Gastroesophageal sphincter (tissue), 4 donors: ENCODE data around the gene C12orf60. TPM values are rescaled to one million over a fixed set of nuclear protein-coding genes. Genes with fewer than 3 reads are reported as not detected.

Experiments used
- ATAC-seq: fragments of 150-250 bp; one replicate; pipeline ENCODE4 v1.9.1; 2016; ENCODE audit warnings: mild to moderate bottlenecking, moderate library complexity
- H3K27ac ChIP-seq, 4 donors: fragments of 200-600 bp; sonication (generic) in 3 of 4; 1 replicate in 3 of 4; 2 replicates in 1 of 4; pipeline ENCODE4 v1.5.1; 2016 to 2019
- H3K27me3 ChIP-seq: fragments of 200-600 bp; sonication (generic); one replicate; pipeline ENCODE4 v1.5.1; 2019
- H3K36me3 ChIP-seq, 2 donors: fragments of 200-600 bp; sonication (generic); one replicate each; pipeline ENCODE4 v1.5.1; 2019; ENCODE audit warnings: control low read depth in 1 of 2
- H3K4me1 ChIP-seq, 3 donors: fragments of 200-600 bp; sonication (generic); 1 replicate in 2 of 3; 2 replicates in 1 of 3; pipeline ENCODE4 v1.5.1; 2016 to 2019; ENCODE audit warnings: control low read depth in 2 of 3
- H3K4me3 ChIP-seq, 2 donors: fragments of 200-600 bp; sonication (generic); one replicate each; pipeline ENCODE4 v1.5.1; 2019; ENCODE audit warnings: mild to moderate bottlenecking in 1 of 2, moderate library complexity in 1 of 2
- H3K9me3 ChIP-seq, 3 donors: fragments of 200-600 bp; sonication (generic); one replicate each; pipeline ENCODE4 v1.5.1; 2017 to 2019; ENCODE audit warnings: control low read depth in 2 of 3
- EP300 ChIP-seq: sonication (generic); formaldehyde crosslinking; IDR thresholded peaks from one replicate; pipeline ENCODE4 v1.6.1; 2017; ENCODE audit warnings: antibody characterized with exemption, mild to moderate bottlenecking
- POLR2A ChIP-seq, 2 donors: fragments of 450-650 bp; IDR thresholded peaks; one replicate each; pipeline ENCODE4 v1.6.1; 2017; ENCODE audit warnings: antibody characterized with exemption in 2 of 2, mild to moderate bottlenecking in 2 of 2, moderate library complexity in 1 of 2
- POLR2AphosphoS5 ChIP-seq: sonication (generic); formaldehyde crosslinking; IDR thresholded peaks from one replicate; pipeline ENCODE4 v1.6.1; 2017; ENCODE audit warnings: antibody characterized with exemption
- WGBS, 2 donors: methylation state at CpG; one replicate each; pipeline ENCODE4 v1.1.5; 2018; ENCODE audit warnings: low coverage in 1 of 2; 5-methylcytosine and 5-hydroxymethylcytosine counted together
- total RNA-seq, 4 donors: library from RNA; depleted of rRNA; stranded (reverse); fragments of >200 nt; gene quantifications; one replicate each; pipeline ENCODE4 v1.1.0, GENCODE V29; 2016
- TF ChIP-seq, protein P1 (sequence below), 4 experiments: fragments of 200-600 bp in 2 of 4; fragments of 450-650 bp in 2 of 4; sonication (generic) in 1 of 4; IDR thresholded peaks; one replicate each; pipeline ENCODE4 v1.5.1; 2017 to 2019; ENCODE audit warnings: antibody characterized with exemption in 4 of 4, mild to moderate bottlenecking in 2 of 4, moderate library complexity in 2 of 4

C12orf60 gene
- total RNA-seq, 4 donors from 2014 or later = 0.40 to 1.5 (median 1.0) TPM

DNA sequence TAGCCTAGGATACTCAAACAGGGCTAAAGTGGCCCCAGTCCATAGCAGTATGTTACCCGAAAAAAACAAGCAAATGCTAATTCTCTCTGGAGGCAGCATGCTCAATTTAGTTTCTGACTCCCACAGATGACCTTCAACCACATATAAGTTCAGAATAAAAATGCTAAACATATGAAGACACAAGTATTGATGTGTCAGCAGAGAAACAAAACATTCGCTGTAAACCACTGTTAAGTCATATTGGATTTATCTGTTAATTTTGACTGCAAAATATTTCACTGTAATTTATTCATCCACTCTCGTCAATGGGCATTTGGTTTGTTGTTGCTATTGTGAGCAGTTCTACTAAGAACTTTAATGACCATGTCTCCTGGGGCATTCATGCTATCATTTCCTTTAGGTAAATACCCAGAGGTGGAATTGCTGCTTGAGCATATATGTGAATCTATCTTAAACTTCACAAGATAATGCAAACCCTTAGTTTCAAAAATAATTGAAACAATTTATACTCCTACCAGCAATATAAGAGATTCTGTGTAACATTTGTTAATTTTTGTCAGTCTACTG lies 36.7 kb upstream of the C12orf60 start:
- Histone ChIP-seq H3K9me3 (peaks cover 0 to 13% (median 0%) of the 10 kb centered on the region in 3 donors), H3K27ac (no peak overlapping the region), H3K27me3 (no peaks in the 10 kb centered on the region), H3K36me3 (peaks cover 0 to 9% of the 10 kb centered on the region in 2 donors), H3K4me3 (no peak overlapping the region), H3K4me1 (peaks cover 0 to 33% (median 3%) of the 10 kb centered on the region in 3 donors)
- no peak for ATAC-seq
- TF ChIP-seq POLR2AphosphoS5 (no peak), EP300 (no peak), POLR2A (IDR thresholded peaks at IDR 0.05) (no peak)
- TF ChIP-seq, protein P1, sequence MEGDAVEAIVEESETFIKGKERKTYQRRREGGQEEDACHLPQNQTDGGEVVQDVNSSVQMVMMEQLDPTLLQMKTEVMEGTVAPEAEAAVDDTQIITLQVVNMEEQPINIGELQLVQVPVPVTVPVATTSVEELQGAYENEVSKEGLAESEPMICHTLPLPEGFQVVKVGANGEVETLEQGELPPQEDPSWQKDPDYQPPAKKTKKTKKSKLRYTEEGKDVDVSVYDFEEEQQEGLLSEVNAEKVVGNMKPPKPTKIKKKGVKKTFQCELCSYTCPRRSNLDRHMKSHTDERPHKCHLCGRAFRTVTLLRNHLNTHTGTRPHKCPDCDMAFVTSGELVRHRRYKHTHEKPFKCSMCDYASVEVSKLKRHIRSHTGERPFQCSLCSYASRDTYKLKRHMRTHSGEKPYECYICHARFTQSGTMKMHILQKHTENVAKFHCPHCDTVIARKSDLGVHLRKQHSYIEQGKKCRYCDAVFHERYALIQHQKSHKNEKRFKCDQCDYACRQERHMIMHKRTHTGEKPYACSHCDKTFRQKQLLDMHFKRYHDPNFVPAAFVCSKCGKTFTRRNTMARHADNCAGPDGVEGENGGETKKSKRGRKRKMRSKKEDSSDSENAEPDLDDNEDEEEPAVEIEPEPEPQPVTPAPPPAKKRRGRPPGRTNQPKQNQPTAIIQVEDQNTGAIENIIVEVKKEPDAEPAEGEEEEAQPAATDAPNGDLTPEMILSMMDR (IDR thresholded peaks at IDR 0.05) = no peak
- 85 to 100% methylated on average over 3 of the region's 3 CpGs for WGBS, 2 donors

DNA sequence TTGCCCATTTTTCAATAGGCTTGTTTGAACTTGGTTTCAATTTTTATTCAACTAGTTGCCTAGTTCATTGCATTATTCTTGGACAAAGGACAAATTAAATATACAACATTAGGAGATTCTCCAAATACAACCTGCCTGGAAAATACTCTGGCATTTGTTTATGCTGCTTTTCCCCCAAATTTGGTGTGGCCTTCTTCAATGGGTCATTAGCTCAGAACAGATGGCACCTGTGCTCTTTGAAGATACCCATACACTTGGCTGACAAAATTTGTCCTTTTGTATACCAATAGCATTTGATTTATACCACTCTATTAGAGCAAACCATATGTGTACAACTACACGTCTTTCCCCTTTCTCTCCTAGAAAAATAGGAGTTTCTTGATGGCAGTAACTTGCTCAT lies 35.9 kb upstream of the C12orf60 start:
- WGBS, 2 donors = 47% methylated on average over 1 of the region's 1 CpG; no CpG with 5 or more reads in 1 of the 2 donors
- Histone ChIP-seq H3K9me3 (peaks cover 0 to 13% (median 0%) of the 10 kb centered on the region in 3 donors), H3K27ac (no peak overlapping the region), H3K4me1 (peaks cover 0 to 38% (median 3%) of the 10 kb centered on the region in 3 donors), H3K4me3 (no peak overlapping the region), H3K27me3 (no peaks in the 10 kb centered on the region), H3K36me3 (peaks cover 0 to 9% of the 10 kb centered on the region in 2 donors)
- no peak for ATAC-seq
- TF ChIP-seq EP300 (no peak), POLR2AphosphoS5 (no peak), POLR2A (IDR thresholded peaks at IDR 0.05) (no peak)
- TF ChIP-seq, protein P1 (IDR thresholded peaks at IDR 0.05) = no peak

DNA sequence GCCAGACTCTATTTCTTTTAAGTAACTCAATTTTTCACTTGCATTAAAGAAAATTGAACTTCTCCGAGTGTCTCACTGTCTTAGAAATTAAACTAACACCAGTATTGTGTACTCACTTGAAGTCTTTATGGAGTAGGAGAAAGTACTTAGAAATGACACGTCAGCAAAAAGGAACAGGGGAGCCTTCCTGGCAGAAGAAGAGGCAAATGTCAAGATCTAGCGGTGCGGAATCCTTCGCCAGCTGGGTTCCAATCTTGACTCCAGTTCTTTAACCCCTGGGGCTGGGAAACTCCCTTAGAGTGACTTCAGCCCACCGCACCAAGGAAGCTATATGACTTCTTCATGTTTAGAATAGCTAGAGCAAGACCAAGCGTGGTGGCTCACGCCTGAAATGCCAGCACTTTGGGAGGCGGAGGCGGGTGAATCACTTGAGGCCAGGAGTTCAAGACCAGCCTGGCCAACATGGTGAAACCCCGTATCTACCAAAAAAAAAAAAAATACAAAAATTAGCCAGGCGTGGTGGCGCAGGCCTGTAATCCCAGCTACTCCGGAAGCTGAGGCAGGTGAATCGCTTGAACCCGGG lies 34.6 kb upstream of the C12orf60 start:
- peaks cover 0 to 13% (median 0%) of the 10 kb centered on the region in 3 donors for H3K9me3 ChIP-seq
- ATAC-seq = no peak
- peak overlapping the region in 3 of 4 donors; percentile 28 to 94 (median 90) for H3K27ac ChIP-seq
- TF ChIP-seq POLR2AphosphoS5 = no peak
- TF ChIP-seq, protein P1 (IDR thresholded peaks at IDR 0.05) = no peak
- TF ChIP-seq EP300 = no peak
- TF ChIP-seq POLR2A (IDR thresholded peaks at IDR 0.05) = no peak
- H3K36me3 ChIP-seq = peaks cover 0 to 9% of the 10 kb centered on the region in 2 donors
- H3K4me1 ChIP-seq = peaks cover 0 to 46% (median 3%) of the 10 kb centered on the region in 3 donors
- H3K27me3 ChIP-seq = no peaks in the 10 kb centered on the region
- WGBS, 2 donors = 25 to 46% methylated on average over 9 of the region's 16 CpGs
- peak overlapping the region; percentile 61 to 96 for H3K4me3 ChIP-seq

DNA sequence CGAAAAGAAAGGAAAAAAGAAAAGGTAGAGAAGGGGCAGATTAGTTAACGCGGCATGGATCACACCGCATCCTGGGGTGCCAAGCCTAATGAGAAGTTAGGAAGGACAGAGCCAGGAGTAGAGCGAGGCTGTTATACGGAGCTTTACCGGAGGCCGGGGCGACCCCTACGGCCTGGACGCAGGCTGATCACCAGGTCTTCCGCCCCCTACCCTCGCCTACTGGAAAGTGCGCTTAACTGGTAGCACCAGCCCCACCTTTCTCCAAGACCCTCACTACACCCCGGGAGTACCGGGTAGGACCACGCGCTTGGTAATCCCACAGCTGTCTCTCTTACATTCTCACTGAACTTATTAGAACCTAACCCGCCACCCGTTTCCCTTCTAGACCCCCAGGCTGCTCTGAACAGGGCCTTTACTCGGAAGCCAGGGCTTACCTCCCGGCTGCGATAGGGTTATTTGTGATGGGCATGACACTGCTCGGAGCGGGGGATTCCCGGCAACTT lies 34.0 kb upstream of the C12orf60 start:
- TF ChIP-seq, protein P1 (IDR thresholded peaks at IDR 0.05) = no peak
- TF ChIP-seq EP300 (no peak), POLR2A (IDR thresholded peaks at IDR 0.05) (no peak), POLR2AphosphoS5 (no peak)
- Histone ChIP-seq H3K4me1 (peaks cover 0 to 46% (median 3%) of the 10 kb centered on the region in 3 donors), H3K4me3 (peak overlapping the region; percentile 61 to 96), H3K27me3 (no peaks in the 10 kb centered on the region), H3K27ac (peak overlapping the region; percentile 90 to 98 (median 96)), H3K36me3 (peaks cover 0 to 9% of the 10 kb centered on the region in 2 donors), H3K9me3 (peaks cover 0 to 13% (median 0%) of the 10 kb centered on the region in 3 donors)
- no peak for ATAC-seq
- 3 to 6% methylated on average over 7 to 21 of the region's 26 CpGs for WGBS, 2 donors
